Stimulated activated CD8-positive, alpha-beta memory T cell treated with anti-CD3 and anti-CD28 coated beads, Interleukin-4, amount 100 ng/mL, for 24 hours (primary cell): ENCODE results near the gene BBLN.
"Not testable (repeated sequence)": the region's sequence is repeated elsewhere in the genome, so short reads cannot be mapped to it uniquely, and the experiment has no call there.

Experiments used
- DNase-seq: peaks from one replicate; pipeline ENCODE4 v3.0.0-alpha.2; 2020; ENCODE audit warnings: low read depth

The BBLN gene, protein sequence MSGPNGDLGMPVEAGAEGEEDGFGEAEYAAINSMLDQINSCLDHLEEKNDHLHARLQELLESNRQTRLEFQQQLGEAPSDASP

DNA sequence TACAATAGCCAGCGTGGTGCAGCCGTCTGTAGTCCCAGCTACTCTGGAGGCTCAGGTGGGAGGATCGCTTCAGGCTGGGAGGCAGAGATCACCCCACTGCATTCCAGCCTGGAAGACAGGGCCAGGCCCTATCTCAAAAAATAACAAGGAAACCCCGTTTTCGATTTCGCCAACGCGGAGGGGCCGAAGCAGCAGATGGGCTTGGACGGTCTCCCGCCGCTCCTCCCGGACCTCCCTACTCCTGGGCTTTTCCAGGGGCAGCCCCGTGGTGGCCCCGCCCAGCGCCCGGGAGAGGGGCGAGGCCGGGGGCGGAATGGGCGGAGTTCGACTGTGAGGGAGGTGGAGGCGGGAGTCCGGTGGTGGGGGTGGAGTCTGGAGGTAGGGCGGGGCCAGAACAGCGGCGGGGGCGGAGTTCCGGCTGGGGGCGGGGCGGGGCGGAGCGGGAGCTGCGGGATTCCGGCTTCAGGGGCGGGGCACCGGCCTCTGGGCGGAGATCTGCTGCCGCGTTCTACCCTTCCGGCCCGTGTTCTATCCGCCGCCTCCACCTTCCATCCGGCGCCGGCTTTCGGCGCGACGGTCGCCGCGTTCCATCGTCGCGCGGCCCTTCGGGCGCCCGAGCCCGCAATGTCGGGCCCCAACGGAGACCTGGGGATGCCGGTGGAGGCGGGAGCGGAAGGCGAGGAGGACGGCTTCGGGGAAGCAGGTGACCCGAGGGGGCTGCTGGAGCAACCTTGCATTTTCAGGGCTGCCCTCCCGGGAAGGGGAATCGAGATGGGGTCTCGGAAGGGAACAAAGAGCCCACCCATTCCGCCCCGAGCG is at the start of gene BBLN:
Gene BBLN (plus strand): TSS at position 482 of the 819 bp plus-strand sequence. CDS start 143 bp downstream, at position 625.
- DNase-seq: peak; percentile 88

GRCh38 chr9:128111726-128112125 is 48.3 kb upstream of the BBLN start:
- DNase-seq: not testable (repeated sequence)

DNA sequence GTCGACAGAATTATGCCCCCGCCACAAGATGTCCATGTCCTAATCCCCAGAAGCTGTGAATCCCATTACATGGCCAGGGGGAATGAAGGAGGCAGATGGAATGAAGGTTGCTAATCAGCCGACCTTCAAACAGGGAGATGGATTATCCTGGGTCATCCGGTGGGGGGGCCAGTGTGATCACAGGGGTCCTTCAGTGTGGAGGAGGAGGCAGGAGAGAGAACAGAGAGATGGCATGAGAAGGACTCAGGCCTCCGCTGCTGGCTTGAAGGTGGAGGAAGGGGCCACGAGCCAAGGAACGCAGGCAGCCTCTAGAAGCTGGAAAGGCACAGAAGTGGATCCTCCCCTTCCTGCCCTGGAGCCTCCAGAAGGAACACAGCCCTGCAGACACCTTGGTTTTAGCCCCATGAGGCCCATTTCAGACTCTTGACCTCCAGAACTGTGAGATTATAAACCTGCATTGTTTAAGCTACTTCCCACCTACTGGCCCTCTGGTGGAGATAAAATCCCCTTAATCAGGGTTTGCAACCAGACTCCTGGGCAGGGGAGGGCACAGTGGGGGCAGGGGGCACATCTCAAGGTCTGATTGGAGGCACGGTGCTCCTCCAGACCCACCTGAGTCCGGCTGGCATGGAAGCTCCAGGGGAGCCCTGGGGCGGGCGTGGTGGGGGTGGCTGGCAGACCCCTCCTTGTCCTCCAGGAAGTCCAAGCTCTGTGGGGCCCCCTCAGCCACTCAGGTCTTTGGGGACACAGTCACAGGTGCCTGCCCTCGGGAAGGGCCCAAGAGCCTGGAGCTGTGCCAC is 46.3 kb upstream of the BBLN start:
- no peak for DNase-seq

DNA sequence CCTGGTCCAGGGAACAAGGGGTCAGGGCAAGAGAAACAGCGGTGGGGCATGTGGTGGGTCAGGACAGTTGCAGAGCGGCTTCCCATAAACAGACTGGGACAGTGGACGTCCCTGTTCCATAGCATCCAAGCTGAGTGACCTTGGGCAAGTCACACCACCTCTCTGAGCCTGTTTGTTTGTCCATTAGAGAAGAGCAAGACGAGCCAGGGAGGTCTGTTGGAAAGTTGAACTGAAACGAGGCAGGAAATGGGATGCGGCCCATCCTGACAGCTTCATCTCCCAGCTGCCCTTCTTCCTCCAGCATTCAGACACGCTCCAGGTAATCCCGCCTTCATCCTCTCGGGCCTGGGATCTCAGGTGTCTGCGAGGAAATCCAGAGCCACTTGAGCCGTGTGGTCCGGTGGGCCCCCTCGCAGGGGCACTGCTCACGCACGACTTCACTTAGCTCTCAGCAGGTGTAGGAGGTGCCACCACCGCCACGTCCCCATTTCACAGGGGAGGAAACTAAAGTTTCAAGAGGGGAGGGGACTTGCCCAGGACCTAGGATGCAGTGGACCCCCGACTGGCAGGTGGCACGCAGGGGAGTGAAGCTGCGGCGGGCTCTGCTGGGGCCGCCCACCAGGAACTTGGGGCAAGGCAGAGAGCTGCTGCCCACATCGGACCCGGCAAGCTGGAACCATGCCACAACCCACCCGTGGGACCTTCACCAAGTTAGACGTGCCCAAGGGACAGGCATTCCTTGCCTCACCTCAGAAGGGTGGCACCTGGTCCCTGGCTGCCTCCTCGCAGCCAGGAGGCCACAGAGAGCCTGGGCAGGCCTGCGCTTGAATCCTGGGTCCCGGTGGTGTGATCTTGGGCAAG is 45.5 kb upstream of the BBLN start:
- DNase-seq: no peak

DNA sequence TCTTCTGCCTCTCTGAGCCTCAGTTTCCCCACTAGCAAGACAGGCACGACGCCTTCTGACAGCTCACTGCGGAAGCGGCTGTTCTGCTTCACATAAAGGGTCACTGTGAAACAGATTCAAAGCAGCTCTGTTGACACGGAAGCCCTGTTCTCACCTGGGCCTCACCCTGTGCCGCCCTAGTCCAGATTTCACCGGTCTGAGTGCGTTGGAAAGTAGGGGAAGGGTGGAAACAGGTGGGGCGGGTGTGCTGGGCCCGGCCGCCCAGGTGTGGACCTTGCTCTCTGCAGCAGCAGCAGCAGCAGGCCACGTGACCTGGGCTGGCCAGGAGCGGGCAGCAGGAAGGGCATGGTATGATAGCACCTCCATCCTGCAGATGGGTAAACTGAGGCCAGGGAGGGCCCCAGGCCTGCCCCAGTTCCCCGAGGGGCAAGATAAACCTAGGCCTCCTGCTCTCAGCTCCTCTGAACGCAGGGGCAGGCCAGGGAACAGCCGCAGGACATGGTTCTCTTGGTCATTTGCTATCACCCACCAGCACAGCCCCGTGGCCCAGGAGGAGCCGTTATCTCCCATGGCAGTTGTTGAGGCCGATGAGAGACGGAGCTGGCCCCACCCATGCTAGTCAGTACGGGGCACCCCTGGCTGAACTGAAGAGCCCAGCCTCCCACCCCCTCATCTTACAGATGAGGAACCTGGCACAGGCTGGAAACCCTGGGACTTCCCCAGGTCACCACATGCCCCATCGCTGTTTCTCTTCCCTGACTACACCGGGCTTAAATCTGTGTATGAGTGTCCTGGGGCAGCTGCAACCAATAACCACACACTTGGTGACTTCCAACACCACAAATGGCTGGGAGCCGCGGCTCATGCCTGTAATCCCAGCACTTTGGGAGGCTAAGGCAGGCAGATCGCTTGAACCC is 44.6 kb upstream of the BBLN start:
- DNase-seq: no peak

- DNase-seq: no peak
These were observed 43.7 kb upstream of the BBLN start for GRCh38 chr9:128116104-128117083.

GRCh38 chr9:128117613-128118471 is 42.2 kb upstream of the BBLN start:
- peak; percentile 97 for DNase-seq

DNA sequence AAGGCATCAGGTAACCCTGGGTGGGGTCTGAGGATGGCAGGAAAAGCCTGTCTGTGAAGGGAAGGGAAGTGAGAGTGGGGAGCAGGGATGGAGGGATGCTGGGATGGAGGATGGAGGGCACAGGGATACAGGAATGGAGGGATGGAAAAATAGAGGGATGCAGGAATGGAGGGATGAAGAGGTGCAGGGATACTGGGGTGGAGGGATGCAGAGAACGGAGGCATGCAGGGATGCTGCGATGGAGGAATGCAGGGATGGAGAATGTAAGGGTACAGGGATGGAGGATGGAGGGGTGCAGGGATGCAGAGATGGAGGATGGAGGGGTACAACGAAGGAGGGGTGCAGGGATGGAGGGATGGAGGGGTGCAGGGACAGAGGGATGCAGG is 41.6 kb upstream of the BBLN start:
- no peak for DNase-seq

DNA sequence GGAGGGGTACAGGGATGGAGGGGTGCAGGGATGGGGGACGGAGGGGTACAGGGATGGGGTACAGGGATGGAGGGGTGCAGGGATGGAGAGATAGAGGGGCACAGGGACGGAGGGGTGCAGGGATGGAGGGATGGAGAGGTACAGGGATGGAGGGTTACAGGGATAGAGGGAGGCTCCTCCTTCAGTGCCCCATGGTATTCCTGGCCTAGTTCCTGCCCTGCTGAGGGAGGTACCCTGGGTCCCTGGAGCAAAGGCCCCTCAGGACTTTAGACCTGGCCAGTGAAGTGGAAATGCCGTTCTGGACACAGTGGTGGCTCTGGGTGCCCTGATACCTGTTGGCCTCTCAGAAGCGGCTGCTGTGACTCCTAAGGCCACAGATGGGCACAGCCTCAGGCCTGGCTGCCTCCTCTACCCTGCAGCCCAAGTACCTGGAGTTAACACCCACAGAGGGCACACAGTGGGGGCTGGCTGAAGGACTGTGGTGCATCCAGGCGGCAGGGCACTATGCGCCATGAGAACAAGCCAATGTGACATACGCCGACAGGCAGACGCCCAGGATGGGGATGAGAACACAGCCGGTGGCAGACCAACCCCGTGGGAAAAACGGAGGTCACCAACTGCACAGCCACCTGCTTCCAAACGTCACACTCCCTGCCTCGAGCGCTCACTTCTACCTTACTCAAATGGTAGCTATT is 40.9 kb upstream of the BBLN start:
- no peak for DNase-seq

GRCh38 chr9:128120061-128120740 is 39.9 kb upstream of the BBLN start:
- DNase-seq: no peak

DNA sequence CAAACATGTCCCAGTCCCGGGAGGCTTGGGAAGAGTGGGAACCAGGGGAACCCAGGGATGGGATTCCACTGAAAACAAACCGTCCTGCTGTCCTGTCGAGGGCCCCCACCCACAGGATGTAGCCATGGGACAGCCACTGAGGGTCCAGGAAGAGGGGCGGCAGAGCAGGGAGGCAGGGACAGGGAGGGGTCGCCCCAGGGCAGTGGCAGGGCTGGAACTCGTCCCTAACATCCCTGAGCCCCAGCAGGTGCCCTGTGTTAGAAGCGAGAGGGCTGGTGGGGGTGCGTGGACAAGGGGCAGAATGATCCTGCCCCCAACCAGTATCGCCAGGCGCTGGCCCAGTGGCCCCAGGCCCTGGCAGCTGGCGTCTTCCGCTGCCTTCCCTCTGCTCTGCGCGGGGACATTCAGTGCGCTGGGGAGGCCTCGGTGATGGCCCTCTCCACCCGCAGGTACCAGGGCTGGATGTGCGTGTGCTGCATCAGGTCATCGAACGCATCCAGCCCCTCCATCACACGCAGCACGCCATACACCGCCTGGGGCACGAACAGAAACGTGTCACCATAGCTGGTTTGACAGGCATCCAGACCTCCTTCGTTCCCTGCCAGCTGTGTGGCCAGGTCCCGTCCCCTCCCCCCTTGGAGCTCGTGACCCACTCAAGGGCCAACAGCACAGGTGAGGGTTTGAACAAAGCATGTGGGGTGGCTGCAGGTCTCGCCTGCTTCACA is 39.2 kb upstream of the BBLN start:
- no peak for DNase-seq

GRCh38 chr9:128121466-128121810 is 38.6 kb upstream of the BBLN start:
- DNase-seq: no peak

DNA sequence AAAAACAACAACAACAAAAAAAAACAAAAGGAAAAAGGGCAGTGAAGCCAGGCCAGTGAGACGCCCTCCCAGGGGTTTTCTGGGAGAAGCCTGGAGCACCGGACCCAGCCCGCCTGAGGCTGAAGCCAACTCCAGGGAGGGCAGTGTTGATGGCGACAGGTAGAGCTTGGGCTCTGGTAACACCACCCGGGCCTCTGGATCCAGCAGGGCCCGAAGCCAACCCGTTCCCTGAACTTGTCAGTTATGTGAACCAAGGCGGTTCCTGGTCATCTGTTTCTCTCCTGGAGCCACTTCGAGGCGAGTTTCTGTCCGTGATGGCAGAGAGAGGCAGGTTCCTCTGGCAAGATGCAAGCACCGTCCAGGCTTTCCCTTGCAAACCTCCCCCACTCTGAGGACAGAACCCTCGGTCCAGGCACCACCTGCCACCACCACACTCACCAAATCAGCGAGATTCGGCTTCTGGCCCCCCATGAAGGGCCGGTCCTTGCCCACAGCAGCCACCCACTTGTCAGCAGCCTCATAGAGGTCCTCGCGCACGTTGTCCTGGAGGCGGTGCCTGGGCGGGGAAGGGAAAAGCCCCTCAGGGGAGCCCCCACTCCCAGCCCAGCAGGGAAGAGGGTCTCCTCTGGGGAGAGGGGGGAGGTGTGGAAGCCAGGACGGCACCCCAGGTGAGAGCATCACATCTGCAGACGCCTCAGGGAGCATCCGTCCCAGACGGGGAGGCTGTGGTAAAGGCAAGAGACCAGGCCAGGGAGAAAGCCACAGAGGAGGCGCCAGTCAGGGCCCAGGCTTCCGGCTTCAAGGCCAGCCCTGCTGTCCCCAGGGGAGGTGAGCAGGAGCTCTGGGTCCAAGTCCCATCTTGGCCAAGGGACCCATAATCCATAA is 37.9 kb upstream of the BBLN start:
- no peak for DNase-seq

DNA sequence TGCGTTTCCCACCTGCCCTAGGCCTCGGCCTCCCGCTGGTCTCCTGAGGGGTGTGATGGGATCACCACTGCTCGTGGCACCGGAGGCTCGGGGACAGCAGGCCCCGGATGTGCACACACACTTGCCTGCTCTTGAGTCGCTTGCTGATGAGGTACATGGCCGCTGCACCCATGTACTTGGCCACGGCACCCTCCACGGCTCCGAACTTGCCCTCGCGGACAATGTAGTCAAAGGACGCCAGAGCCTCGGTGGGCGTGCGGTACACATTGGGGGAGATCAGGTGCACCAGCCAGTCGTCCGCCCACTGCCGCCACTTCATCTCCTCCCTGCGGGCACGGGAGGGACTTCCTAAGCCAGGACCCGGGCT is 37.3 kb upstream of the BBLN start:
- DNase-seq: no peak

- DNase-seq: no peak
These were observed 36.5 kb upstream of the BBLN start for GRCh38 chr9:128123451-128124080.

DNA sequence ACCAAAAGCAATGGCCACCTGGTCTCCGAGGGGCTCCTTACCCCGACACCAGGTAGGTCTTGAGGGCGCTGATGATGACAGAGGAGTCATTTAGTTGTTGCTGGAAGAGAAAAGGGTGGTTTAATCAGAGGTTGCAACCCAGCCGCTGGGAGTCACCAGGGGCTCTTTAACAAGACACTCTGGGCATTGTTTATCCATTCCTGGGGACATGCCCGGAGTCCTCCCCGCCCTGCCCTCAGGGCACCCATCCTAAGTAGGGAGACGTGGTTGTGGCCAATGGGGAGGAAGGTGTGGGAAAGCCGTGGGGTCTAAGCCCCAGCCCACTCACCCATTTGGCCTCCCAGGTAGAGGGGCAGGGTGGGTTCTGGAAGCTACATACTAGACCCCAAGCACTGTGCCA is 35.6 kb upstream of the BBLN start:
- DNase-seq: no peak
